ENCODE results near the gene BZW1. TPM values are rescaled to one million over a fixed set of nuclear protein-coding genes. Genes with fewer than 3 reads are reported as not detected.
A peak's percentile ranks its signal among the peaks of the same experiment; 100 is the strongest.

Gene BZW1
- polyA plus RNA-seq, 1 of the 3 experiments (the other 2 are of a cell fraction): 131 TPM

DNA sequence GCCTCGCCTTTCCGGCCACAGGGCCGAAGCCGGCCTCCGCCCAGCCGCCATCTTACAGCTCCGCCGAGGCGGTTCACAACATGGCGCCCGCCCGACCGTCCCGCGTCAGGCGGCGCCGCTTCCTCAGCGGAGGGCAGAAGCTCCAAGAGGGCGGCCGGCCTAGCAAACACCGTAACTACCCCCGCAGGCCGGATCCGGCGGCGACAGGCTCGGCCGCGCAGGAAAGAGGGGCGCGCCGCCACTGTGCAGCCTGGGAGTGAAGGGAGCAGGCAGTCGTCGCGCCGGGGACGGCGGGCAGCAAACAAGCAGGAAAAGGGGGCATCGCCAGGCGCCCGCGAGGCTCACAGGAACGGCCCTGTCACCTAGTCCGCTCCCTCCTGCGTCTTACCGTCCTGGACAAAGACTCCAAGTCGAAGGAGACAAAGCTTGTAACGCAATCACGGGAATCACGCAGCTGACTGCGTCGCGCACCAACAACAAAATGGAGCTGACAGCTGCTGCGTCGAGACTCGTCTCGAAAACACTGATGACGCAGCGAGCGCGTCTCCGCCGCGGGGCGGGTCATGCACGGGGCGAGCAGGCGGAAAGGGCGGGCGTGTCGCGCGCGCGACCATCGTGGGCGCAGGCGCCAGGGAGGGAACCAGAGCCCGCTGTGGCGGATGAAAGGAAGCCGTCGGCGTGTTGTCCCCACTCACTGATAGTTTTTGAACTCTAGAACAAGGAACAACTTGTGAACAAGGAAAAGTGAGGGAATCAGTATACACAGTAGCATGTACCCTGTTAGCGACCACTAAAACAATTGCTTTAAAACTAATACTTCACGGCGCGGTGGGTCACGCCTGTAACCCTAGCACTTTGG lies 52.7 kb downstream of the BZW1 start, which contains the start of gene CLK1:
Gene CLK1, minus strand, starts transcription at position 483 of the 859 bp plus-strand sequence. CDS start 2,796 bp downstream, outside the sequence.
- Histone ChIP-seq H4K20me1 (ENCODE audit: insufficient read depth) (peaks cover 42% of the 10 kb centered on the region), H2AFZ (ENCODE audit: low read depth) (peak within 1 kb of the TSS; percentile 99), H3F3A (replicated peaks; ENCODE audit: insufficient read depth) (peaks cover 21% of the 10 kb centered on the region), H3K9ac (peak within 1 kb of the TSS; percentile 96), H3K36me3 (replicated peaks in 1 of 2; ENCODE audit: control insufficient read depth in 1 of 2, insufficient read depth in 2 of 2, low read length in 1 of 2) (peaks cover 23 to 32% of the 10 kb centered on the region in 2 experiments), H3K27me3 (ENCODE audit: insufficient read depth) (no peaks in the 10 kb centered on the region), H3K4me2 (peak within 1 kb of the TSS; percentile 73), H3K4me1 (ENCODE audit: control insufficient read depth in 1 of 2, insufficient read depth in 2 of 2, low read depth in 1 of 2, low read length in 1 of 2) (peaks cover 20 to 27% of the 10 kb centered on the region in 2 experiments; a peak in 3 of 4 replicates), H3K9me3 (no peaks in the 10 kb centered on the region), H3K79me2 (ENCODE audit: insufficient read depth) (peaks cover 51% of the 10 kb centered on the region), H3K27ac (ENCODE audit: low read depth in 2 of 2, low read length in 1 of 2) (peak within 1 kb of the TSS; percentile 97), H3K4me3 (ENCODE audit: low read depth in 2 of 2, low read length in 1 of 2) (peak within 1 kb of the TSS; percentile 94 to 96), H3K9me2 (no peaks in the 10 kb centered on the region)
- peak; percentile 95 for DNase-seq
- ChIA-PET POLR2A (interaction anchor here (0.6 to 2.0 kb wide), 10 partner anchors 11 to 587 kb away, joined by 3 to 17 read pairs (median 4); partner anchors contain the start of genes BZW1, CFLAR, NIF3L1 and PPIL3), CTCF (interaction anchor here (1.3 to 1.5 kb wide), 2 partner anchors 151 to 205 kb away, joined by 3 to 8 read pairs; no protein-coding TSS in a partner anchor)
- WGBS (ENCODE audit: low lambda C conversion rate): 5% methylated on average over 50 of the region's 89 CpGs
- TF ChIP-seq EP300 (IDR thresholded peaks at IDR 0.05; ENCODE audit: borderline replicate concordance in 1 of 2, low read depth in 1 of 2, low read length in 1 of 2): peak in 1 of 2 experiments; percentile 75; a peak in 3 of 4 replicates
- TF ChIP-seq TAF1 (IDR thresholded peaks at IDR 0.05; ENCODE audit: borderline replicate concordance, low read depth, low read length): peak; percentile 91
- peak; percentile 99 for TF ChIP-seq YY1 (IDR thresholded peaks at IDR 0.05; ENCODE audit: low read depth)
- TF ChIP-seq RCOR1 (IDR thresholded peaks at IDR 0.05; ENCODE audit: low read length): peak; percentile 43; the same call in 1 of the 2 replicates
- TF ChIP-seq, protein P1, sequence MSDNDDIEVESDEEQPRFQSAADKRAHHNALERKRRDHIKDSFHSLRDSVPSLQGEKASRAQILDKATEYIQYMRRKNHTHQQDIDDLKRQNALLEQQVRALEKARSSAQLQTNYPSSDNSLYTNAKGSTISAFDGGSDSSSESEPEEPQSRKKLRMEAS (IDR thresholded peaks at IDR 0.05; ENCODE audit: low read depth): peak; percentile 89
- TF ChIP-seq CHD2 (IDR thresholded peaks at IDR 0.05; ENCODE audit: low read length, partially characterized antibody): peak; percentile 84
- no peak for TF ChIP-seq RAD21 (IDR thresholded peaks at IDR 0.05; ENCODE audit: low read length)
- TF ChIP-seq, protein P2, sequence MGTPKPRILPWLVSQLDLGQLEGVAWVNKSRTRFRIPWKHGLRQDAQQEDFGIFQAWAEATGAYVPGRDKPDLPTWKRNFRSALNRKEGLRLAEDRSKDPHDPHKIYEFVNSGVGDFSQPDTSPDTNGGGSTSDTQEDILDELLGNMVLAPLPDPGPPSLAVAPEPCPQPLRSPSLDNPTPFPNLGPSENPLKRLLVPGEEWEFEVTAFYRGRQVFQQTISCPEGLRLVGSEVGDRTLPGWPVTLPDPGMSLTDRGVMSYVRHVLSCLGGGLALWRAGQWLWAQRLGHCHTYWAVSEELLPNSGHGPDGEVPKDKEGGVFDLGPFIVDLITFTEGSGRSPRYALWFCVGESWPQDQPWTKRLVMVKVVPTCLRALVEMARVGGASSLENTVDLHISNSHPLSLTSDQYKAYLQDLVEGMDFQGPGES (IDR thresholded peaks at IDR 0.05; ENCODE audit: low read depth, low read length): no peak; the same call in 1 of the 2 replicates
- 0 out of 2 replicates have a peak, but pooled peaks have one; percentile 3 for TF ChIP-seq TCF12 (IDR thresholded peaks at IDR 0.05)
- TF ChIP-seq NFIC (IDR thresholded peaks at IDR 0.05; ENCODE audit: borderline replicate concordance): no peak
- TF ChIP-seq JUND (IDR thresholded peaks at IDR 0.05): no peak
- TF ChIP-seq FOXM1 (IDR thresholded peaks at IDR 0.05; ENCODE audit: low read depth): peak; percentile 27; the same call in 1 of the 2 replicates
- TF ChIP-seq ELF1 (IDR thresholded peaks at IDR 0.05): no peak
- TF ChIP-seq RFX5 (IDR thresholded peaks at IDR 0.05; ENCODE audit: low read length): 0 out of 2 replicates have a peak, but pooled peaks have one; percentile 50
- no peak for TF ChIP-seq MEF2A (IDR thresholded peaks at IDR 0.05; ENCODE audit: borderline replicate concordance, low read depth)
- peak; percentile 100 for TF ChIP-seq TEAD4 (IDR thresholded peaks at IDR 0.05; ENCODE audit: borderline replicate concordance, insufficient read depth)
- TF ChIP-seq, protein P3, sequence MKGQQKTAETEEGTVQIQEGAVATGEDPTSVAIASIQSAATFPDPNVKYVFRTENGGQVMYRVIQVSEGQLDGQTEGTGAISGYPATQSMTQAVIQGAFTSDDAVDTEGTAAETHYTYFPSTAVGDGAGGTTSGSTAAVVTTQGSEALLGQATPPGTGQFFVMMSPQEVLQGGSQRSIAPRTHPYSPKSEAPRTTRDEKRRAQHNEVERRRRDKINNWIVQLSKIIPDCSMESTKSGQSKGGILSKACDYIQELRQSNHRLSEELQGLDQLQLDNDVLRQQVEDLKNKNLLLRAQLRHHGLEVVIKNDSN (IDR thresholded peaks at IDR 0.05; ENCODE audit: borderline replicate concordance, low read depth): no peak; the same call in 1 of the 2 replicates
- peak; percentile 36 for TF ChIP-seq GABPA (IDR thresholded peaks at IDR 0.05; ENCODE audit: low read depth)
- TF ChIP-seq NRF1 (IDR thresholded peaks at IDR 0.05; ENCODE audit: low read depth, low read length): peak; percentile 66
- TF ChIP-seq, protein P4, sequence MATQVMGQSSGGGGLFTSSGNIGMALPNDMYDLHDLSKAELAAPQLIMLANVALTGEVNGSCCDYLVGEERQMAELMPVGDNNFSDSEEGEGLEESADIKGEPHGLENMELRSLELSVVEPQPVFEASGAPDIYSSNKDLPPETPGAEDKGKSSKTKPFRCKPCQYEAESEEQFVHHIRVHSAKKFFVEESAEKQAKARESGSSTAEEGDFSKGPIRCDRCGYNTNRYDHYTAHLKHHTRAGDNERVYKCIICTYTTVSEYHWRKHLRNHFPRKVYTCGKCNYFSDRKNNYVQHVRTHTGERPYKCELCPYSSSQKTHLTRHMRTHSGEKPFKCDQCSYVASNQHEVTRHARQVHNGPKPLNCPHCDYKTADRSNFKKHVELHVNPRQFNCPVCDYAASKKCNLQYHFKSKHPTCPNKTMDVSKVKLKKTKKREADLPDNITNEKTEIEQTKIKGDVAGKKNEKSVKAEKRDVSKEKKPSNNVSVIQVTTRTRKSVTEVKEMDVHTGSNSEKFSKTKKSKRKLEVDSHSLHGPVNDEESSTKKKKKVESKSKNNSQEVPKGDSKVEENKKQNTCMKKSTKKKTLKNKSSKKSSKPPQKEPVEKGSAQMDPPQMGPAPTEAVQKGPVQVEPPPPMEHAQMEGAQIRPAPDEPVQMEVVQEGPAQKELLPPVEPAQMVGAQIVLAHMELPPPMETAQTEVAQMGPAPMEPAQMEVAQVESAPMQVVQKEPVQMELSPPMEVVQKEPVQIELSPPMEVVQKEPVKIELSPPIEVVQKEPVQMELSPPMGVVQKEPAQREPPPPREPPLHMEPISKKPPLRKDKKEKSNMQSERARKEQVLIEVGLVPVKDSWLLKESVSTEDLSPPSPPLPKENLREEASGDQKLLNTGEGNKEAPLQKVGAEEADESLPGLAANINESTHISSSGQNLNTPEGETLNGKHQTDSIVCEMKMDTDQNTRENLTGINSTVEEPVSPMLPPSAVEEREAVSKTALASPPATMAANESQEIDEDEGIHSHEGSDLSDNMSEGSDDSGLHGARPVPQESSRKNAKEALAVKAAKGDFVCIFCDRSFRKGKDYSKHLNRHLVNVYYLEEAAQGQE (IDR thresholded peaks at IDR 0.05; ENCODE audit: low read depth, low read length): peak; percentile 57; the same call in 1 of the 2 replicates
- peak; percentile 94 for TF ChIP-seq SIN3A (IDR thresholded peaks at IDR 0.05; ENCODE audit: borderline replicate concordance, low read depth, low read length)
- TF ChIP-seq, protein P5, sequence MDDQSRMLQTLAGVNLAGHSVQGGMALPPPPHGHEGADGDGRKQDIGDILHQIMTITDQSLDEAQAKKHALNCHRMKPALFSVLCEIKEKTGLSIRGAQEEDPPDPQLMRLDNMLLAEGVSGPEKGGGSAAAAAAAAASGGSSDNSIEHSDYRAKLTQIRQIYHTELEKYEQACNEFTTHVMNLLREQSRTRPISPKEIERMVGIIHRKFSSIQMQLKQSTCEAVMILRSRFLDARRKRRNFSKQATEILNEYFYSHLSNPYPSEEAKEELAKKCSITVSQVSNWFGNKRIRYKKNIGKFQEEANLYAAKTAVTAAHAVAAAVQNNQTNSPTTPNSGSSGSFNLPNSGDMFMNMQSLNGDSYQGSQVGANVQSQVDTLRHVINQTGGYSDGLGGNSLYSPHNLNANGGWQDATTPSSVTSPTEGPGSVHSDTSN (IDR thresholded peaks at IDR 0.05): peak; percentile 65; the same call in 1 of the 2 replicates
- TF ChIP-seq, protein P6, sequence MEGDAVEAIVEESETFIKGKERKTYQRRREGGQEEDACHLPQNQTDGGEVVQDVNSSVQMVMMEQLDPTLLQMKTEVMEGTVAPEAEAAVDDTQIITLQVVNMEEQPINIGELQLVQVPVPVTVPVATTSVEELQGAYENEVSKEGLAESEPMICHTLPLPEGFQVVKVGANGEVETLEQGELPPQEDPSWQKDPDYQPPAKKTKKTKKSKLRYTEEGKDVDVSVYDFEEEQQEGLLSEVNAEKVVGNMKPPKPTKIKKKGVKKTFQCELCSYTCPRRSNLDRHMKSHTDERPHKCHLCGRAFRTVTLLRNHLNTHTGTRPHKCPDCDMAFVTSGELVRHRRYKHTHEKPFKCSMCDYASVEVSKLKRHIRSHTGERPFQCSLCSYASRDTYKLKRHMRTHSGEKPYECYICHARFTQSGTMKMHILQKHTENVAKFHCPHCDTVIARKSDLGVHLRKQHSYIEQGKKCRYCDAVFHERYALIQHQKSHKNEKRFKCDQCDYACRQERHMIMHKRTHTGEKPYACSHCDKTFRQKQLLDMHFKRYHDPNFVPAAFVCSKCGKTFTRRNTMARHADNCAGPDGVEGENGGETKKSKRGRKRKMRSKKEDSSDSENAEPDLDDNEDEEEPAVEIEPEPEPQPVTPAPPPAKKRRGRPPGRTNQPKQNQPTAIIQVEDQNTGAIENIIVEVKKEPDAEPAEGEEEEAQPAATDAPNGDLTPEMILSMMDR (IDR thresholded peaks at IDR 0.05): no peak
- TF ChIP-seq SMC3 (IDR thresholded peaks at IDR 0.05; ENCODE audit: low read depth, low read length): no peak
